GM12801 (cell line): ENCODE measurements around the gene CERKL.

Experiments used
- CTCF ChIP-seq: IDR thresholded peaks from one replicate; pipeline ENCODE4 v1.5.1; 2011; ENCODE audit warnings: control low read depth; ENCODE audit not compliant: insufficient read length; ENCODE audit errors: extremely low read depth

CERKL gene

GRCh38 chr2:181563101-181563692 lies 93.7 kb downstream of the CERKL start:
- TF ChIP-seq CTCF: no peak

GRCh38 chr2:181558371-181558770 lies 98.5 kb downstream of the CERKL start:
- no peak for TF ChIP-seq CTCF

- no peak for TF ChIP-seq CTCF
Measured at GRCh38 chr2:181554061-181554830, 102.7 kb downstream of the CERKL start.

- TF ChIP-seq CTCF: no peak
Measured at GRCh38 chr2:181553244-181553643, 103.7 kb downstream of the CERKL start.

- no peak for TF ChIP-seq CTCF
Measured at GRCh38 chr2:181552808-181553207, 104.1 kb downstream of the CERKL start.

GRCh38 chr2:181546086-181546485 lies 110.8 kb downstream of the CERKL start:
- no peak for TF ChIP-seq CTCF

- no peak for TF ChIP-seq CTCF
Measured at GRCh38 chr2:181542170-181542569, 114.7 kb downstream of the CERKL start.
